ENCODE data around the gene LRIT2. TPM values are rescaled to one million over a fixed set of nuclear protein-coding genes. Genes with fewer than 3 reads are reported as not detected.

LRIT2 gene
- total RNA-seq, 1 experiment from 2014 or later: not detected

DNA sequence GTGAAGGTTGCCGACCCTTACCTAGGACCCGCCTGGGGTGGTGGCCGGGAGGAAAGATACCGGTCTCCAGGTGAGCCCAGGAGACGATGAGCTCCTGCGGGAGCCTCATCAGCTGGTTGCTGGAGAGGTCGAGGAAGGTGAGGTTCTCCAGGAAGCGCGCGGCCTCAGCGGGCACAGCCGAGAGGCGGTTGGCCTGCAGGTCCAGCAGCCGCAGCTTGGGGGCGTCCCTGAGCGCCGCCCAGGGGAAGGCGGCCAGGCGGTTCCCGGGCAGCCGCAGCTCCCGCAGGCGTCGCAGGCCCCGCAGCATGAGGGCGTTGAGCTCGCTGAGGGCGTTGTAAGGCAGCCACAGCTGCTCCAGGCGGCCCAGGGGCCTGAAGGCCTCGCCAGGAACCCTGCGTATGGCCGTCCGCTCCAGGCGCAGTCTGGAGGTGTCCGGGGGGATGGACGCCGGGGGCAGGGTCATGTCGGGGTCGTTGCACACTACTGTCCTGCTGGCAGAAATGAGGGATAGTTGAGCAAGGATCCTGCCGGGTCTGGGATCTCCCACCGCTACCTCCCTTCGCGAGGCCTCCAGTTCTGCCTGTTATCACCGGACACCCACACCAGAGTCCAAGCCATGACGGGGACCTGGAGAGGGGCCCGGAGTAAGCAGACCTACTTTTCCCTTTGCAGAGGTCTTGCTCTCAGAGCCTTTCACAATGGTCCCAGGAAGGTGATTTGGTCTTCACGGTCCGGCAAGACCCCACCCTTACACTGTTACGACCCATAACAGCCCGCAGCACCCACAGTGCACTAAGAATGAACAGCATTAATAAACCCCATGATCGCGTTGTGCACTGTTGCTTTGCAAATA, 12.1 kb upstream of the LRIT2 start (continued):
- TF ChIP-seq, protein P1, sequence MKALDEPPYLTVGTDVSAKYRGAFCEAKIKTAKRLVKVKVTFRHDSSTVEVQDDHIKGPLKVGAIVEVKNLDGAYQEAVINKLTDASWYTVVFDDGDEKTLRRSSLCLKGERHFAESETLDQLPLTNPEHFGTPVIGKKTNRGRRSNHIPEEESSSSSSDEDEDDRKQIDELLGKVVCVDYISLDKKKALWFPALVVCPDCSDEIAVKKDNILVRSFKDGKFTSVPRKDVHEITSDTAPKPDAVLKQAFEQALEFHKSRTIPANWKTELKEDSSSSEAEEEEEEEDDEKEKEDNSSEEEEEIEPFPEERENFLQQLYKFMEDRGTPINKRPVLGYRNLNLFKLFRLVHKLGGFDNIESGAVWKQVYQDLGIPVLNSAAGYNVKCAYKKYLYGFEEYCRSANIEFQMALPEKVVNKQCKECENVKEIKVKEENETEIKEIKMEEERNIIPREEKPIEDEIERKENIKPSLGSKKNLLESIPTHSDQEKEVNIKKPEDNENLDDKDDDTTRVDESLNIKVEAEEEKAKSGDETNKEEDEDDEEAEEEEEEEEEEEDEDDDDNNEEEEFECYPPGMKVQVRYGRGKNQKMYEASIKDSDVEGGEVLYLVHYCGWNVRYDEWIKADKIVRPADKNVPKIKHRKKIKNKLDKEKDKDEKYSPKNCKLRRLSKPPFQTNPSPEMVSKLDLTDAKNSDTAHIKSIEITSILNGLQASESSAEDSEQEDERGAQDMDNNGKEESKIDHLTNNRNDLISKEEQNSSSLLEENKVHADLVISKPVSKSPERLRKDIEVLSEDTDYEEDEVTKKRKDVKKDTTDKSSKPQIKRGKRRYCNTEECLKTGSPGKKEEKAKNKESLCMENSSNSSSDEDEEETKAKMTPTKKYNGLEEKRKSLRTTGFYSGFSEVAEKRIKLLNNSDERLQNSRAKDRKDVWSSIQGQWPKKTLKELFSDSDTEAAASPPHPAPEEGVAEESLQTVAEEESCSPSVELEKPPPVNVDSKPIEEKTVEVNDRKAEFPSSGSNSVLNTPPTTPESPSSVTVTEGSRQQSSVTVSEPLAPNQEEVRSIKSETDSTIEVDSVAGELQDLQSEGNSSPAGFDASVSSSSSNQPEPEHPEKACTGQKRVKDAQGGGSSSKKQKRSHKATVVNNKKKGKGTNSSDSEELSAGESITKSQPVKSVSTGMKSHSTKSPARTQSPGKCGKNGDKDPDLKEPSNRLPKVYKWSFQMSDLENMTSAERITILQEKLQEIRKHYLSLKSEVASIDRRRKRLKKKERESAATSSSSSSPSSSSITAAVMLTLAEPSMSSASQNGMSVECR (CRISPR knock-in tag; IDR thresholded peaks at IDR 0.05; ENCODE audit: borderline replicate concordance): peak; percentile 87; the same call in 1 of the 2 replicates
- TF ChIP-seq ZNF396 (CRISPR knock-in tag; IDR thresholded peaks at IDR 0.05; ENCODE audit: borderline replicate concordance) (no peak), MYBL2 (CRISPR knock-in tag; IDR thresholded peaks at IDR 0.05) (0 out of 2 replicates have a peak, but pooled peaks have one; percentile 53), GTF2I (CRISPR knock-in tag; conservative IDR thresholded peaks at IDR 0.05) (no peak)
- TF ChIP-seq, protein P2, sequence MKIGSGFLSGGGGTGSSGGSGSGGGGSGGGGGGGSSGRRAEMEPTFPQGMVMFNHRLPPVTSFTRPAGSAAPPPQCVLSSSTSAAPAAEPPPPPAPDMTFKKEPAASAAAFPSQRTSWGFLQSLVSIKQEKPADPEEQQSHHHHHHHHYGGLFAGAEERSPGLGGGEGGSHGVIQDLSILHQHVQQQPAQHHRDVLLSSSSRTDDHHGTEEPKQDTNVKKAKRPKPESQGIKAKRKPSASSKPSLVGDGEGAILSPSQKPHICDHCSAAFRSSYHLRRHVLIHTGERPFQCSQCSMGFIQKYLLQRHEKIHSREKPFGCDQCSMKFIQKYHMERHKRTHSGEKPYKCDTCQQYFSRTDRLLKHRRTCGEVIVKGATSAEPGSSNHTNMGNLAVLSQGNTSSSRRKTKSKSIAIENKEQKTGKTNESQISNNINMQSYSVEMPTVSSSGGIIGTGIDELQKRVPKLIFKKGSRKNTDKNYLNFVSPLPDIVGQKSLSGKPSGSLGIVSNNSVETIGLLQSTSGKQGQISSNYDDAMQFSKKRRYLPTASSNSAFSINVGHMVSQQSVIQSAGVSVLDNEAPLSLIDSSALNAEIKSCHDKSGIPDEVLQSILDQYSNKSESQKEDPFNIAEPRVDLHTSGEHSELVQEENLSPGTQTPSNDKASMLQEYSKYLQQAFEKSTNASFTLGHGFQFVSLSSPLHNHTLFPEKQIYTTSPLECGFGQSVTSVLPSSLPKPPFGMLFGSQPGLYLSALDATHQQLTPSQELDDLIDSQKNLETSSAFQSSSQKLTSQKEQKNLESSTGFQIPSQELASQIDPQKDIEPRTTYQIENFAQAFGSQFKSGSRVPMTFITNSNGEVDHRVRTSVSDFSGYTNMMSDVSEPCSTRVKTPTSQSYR (CRISPR knock-in tag; IDR thresholded peaks at IDR 0.05): 0 out of 2 replicates have a peak, but pooled peaks have one; percentile 69
- TF ChIP-seq, protein P3, sequence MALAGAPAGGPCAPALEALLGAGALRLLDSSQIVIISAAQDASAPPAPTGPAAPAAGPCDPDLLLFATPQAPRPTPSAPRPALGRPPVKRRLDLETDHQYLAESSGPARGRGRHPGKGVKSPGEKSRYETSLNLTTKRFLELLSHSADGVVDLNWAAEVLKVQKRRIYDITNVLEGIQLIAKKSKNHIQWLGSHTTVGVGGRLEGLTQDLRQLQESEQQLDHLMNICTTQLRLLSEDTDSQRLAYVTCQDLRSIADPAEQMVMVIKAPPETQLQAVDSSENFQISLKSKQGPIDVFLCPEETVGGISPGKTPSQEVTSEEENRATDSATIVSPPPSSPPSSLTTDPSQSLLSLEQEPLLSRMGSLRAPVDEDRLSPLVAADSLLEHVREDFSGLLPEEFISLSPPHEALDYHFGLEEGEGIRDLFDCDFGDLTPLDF (CRISPR knock-in tag; IDR thresholded peaks at IDR 0.05): peak; percentile 90; the same call in 1 of the 2 replicates
- TF ChIP-seq, protein P4, sequence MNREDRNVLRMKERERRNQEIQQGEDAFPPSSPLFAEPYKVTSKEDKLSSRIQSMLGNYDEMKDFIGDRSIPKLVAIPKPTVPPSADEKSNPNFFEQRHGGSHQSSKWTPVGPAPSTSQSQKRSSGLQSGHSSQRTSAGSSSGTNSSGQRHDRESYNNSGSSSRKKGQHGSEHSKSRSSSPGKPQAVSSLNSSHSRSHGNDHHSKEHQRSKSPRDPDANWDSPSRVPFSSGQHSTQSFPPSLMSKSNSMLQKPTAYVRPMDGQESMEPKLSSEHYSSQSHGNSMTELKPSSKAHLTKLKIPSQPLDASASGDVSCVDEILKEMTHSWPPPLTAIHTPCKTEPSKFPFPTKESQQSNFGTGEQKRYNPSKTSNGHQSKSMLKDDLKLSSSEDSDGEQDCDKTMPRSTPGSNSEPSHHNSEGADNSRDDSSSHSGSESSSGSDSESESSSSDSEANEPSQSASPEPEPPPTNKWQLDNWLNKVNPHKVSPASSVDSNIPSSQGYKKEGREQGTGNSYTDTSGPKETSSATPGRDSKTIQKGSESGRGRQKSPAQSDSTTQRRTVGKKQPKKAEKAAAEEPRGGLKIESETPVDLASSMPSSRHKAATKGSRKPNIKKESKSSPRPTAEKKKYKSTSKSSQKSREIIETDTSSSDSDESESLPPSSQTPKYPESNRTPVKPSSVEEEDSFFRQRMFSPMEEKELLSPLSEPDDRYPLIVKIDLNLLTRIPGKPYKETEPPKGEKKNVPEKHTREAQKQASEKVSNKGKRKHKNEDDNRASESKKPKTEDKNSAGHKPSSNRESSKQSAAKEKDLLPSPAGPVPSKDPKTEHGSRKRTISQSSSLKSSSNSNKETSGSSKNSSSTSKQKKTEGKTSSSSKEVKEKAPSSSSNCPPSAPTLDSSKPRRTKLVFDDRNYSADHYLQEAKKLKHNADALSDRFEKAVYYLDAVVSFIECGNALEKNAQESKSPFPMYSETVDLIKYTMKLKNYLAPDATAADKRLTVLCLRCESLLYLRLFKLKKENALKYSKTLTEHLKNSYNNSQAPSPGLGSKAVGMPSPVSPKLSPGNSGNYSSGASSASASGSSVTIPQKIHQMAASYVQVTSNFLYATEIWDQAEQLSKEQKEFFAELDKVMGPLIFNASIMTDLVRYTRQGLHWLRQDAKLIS (CRISPR knock-in tag; IDR thresholded peaks at IDR 0.05; ENCODE audit: borderline replicate concordance): 0 out of 2 replicates have a peak, but pooled peaks have one; percentile 65
- TF ChIP-seq, protein P5, sequence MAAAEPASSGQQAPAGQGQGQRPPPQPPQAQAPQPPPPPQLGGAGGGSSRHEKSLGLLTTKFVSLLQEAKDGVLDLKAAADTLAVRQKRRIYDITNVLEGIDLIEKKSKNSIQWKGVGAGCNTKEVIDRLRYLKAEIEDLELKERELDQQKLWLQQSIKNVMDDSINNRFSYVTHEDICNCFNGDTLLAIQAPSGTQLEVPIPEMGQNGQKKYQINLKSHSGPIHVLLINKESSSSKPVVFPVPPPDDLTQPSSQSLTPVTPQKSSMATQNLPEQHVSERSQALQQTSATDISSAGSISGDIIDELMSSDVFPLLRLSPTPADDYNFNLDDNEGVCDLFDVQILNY (CRISPR knock-in tag; IDR thresholded peaks at IDR 0.05): peak; percentile 89

DNA sequence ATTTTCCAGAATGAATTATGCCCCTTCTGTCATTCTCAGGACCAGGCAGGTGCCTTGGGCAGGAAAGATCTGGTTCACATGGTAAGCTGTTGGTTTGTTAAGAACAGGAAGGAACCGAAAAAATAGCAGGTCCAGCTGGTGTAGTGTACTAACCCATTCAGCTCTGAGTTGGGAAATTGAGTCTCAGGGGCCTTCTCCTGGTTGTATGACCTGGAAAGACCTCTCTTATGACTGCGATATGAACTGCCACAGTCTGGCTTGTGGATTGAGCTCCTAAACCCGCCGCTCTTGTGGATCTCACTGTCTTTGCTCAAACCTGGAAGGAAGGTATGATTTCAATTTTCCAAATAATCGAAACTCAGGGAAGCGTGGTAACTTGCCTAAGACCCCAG, 11.5 kb upstream of the LRIT2 start:
- H3K36me3 Mint-ChIP-seq: no peaks in the 10 kb centered on the region
- POLR2A ChIA-PET: no interaction called here
- H3K4me3 Mint-ChIP-seq: no peak overlapping the region
- CTCF ChIA-PET: interaction anchor here (0.6 to 2.3 kb wide), 50 partner anchors 8 to 377 kb away, joined by 3 to 39 read pairs (median 4); partner anchors contain the start of genes CCSER2, CDHR1, GHITM and LRIT2
- ATAC-seq: no peak
- H3K27ac Mint-ChIP-seq: no peak overlapping the region
- 0 out of 2 replicates have a peak, but pooled peaks cover 4% of the 10 kb centered on the region for H3K4me1 Mint-ChIP-seq
- H3K27me3 Mint-ChIP-seq (ENCODE audit: low read depth): peaks cover 27% of the 10 kb centered on the region
- H3K9me3 Mint-ChIP-seq: no peaks in the 10 kb centered on the region
- DNase-seq (ENCODE audit: low spot score): no peak
- TF ChIP-seq TEAD1 (CRISPR knock-in tag; IDR thresholded peaks at IDR 0.05): no peak
- TF ChIP-seq, protein P6, sequence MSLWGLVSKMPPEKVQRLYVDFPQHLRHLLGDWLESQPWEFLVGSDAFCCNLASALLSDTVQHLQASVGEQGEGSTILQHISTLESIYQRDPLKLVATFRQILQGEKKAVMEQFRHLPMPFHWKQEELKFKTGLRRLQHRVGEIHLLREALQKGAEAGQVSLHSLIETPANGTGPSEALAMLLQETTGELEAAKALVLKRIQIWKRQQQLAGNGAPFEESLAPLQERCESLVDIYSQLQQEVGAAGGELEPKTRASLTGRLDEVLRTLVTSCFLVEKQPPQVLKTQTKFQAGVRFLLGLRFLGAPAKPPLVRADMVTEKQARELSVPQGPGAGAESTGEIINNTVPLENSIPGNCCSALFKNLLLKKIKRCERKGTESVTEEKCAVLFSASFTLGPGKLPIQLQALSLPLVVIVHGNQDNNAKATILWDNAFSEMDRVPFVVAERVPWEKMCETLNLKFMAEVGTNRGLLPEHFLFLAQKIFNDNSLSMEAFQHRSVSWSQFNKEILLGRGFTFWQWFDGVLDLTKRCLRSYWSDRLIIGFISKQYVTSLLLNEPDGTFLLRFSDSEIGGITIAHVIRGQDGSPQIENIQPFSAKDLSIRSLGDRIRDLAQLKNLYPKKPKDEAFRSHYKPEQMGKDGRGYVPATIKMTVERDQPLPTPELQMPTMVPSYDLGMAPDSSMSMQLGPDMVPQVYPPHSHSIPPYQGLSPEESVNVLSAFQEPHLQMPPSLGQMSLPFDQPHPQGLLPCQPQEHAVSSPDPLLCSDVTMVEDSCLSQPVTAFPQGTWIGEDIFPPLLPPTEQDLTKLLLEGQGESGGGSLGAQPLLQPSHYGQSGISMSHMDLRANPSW (CRISPR knock-in tag; conservative IDR thresholded peaks at IDR 0.05; ENCODE audit: low read depth): no peak
- no peak for TF ChIP-seq RORB (CRISPR knock-in tag; IDR thresholded peaks at IDR 0.05)
- no peak for TF ChIP-seq JUN (CRISPR knock-in tag; IDR thresholded peaks at IDR 0.05)
- no peak for TF ChIP-seq NR2C2 (CRISPR knock-in tag; IDR thresholded peaks at IDR 0.05)
- TF ChIP-seq, protein P7, sequence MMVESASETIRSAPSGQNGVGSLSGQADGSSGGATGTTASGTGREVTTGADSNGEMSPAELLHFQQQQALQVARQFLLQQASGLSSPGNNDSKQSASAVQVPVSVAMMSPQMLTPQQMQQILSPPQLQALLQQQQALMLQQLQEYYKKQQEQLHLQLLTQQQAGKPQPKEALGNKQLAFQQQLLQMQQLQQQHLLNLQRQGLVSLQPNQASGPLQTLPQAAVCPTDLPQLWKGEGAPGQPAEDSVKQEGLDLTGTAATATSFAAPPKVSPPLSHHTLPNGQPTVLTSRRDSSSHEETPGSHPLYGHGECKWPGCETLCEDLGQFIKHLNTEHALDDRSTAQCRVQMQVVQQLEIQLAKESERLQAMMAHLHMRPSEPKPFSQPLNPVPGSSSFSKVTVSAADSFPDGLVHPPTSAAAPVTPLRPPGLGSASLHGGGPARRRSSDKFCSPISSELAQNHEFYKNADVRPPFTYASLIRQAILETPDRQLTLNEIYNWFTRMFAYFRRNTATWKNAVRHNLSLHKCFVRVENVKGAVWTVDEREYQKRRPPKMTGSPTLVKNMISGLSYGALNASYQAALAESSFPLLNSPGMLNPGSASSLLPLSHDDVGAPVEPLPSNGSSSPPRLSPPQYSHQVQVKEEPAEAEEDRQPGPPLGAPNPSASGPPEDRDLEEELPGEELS (CRISPR knock-in tag; IDR thresholded peaks at IDR 0.05): no peak
- TF ChIP-seq, protein P8, sequence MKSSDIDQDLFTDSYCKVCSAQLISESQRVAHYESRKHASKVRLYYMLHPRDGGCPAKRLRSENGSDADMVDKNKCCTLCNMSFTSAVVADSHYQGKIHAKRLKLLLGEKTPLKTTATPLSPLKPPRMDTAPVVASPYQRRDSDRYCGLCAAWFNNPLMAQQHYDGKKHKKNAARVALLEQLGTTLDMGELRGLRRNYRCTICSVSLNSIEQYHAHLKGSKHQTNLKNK (CRISPR knock-in tag; IDR thresholded peaks at IDR 0.05): no peak
